ENCODE data around the gene ZNF615.
"Not testable (repeated sequence)": the region's sequence is repeated elsewhere in the genome, so short reads cannot be mapped to it uniquely, and the experiment has no call there.

ZNF615 gene

DNA sequence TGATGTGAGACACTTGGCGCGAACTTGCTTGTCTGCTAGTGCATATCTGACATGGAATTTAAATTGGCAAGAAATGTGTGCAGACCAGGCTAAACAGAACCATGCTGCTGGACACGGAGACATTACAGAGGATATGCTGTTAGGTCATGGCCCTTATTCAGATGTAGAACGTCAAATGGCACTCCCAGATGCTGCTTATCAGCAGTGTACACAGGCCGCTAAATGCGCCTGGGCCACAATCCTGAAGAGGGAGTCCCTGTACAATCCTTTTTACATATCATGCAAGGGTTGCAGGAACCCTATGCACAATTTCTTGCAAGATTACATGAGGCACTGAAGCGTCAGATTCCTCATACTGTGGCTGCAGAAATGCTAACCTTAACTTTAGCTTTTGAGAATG lies 30.7 kb downstream of the ZNF615 start:
- TF ChIP-seq OSR1 (CRISPR knock-in tag; IDR thresholded peaks at IDR 0.05) = no peak
- TF ChIP-seq ZNF70 (CRISPR knock-in tag; IDR thresholded peaks at IDR 0.05) = no peak
- TF ChIP-seq, protein P1, sequence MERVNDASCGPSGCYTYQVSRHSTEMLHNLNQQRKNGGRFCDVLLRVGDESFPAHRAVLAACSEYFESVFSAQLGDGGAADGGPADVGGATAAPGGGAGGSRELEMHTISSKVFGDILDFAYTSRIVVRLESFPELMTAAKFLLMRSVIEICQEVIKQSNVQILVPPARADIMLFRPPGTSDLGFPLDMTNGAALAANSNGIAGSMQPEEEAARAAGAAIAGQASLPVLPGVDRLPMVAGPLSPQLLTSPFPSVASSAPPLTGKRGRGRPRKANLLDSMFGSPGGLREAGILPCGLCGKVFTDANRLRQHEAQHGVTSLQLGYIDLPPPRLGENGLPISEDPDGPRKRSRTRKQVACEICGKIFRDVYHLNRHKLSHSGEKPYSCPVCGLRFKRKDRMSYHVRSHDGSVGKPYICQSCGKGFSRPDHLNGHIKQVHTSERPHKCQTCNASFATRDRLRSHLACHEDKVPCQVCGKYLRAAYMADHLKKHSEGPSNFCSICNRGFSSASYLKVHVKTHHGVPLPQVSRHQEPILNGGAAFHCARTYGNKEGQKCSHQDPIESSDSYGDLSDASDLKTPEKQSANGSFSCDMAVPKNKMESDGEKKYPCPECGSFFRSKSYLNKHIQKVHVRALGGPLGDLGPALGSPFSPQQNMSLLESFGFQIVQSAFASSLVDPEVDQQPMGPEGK (CRISPR knock-in tag; IDR thresholded peaks at IDR 0.05; ENCODE audit: borderline replicate concordance) = no peak
- TF ChIP-seq GLIS3 (CRISPR knock-in tag; IDR thresholded peaks at IDR 0.05) = no peak
- no peak for TF ChIP-seq ZNF8 (CRISPR knock-in tag; IDR thresholded peaks at IDR 0.05)
- no peak for TF ChIP-seq RARB (CRISPR knock-in tag; IDR thresholded peaks at IDR 0.05)
- TF ChIP-seq, protein P2, sequence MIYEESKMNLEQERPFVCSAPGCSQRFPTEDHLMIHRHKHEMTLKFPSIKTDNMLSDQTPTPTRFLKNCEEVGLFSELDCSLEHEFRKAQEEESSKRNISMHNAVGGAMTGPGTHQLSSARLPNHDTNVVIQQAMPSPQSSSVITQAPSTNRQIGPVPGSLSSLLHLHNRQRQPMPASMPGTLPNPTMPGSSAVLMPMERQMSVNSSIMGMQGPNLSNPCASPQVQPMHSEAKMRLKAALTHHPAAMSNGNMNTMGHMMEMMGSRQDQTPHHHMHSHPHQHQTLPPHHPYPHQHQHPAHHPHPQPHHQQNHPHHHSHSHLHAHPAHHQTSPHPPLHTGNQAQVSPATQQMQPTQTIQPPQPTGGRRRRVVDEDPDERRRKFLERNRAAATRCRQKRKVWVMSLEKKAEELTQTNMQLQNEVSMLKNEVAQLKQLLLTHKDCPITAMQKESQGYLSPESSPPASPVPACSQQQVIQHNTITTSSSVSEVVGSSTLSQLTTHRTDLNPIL (CRISPR knock-in tag; IDR thresholded peaks at IDR 0.05; ENCODE audit: low read depth) = no peak
- ATAC-seq = no peak

DNA sequence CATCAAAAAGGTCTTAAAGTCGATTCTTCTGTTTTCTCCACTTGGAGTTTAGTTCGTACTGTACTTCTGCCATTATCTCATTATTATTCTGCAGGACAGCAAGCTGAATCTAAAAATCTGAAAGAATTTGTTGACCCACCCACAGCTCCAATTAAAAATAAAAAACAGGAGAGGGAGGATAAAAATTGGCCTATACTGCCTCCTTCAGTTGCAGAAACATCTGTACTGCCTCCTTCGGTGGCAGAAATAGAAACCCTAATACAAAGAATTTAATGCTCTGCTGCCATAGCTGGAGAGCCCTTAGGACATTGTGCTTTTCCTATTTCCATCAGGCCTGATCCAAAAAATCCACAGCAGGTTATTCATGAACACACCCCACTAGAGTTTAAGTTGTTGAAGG lies 31.2 kb downstream of the ZNF615 start:
- no peak for TF ChIP-seq TOX (CRISPR knock-in tag; IDR thresholded peaks at IDR 0.05; ENCODE audit: borderline replicate concordance)
- no peak for TF ChIP-seq TCF4 (CRISPR knock-in tag; IDR thresholded peaks at IDR 0.05; ENCODE audit: borderline replicate concordance)
- TF ChIP-seq RARB (CRISPR knock-in tag; IDR thresholded peaks at IDR 0.05) = no peak
- TF ChIP-seq, protein P3, sequence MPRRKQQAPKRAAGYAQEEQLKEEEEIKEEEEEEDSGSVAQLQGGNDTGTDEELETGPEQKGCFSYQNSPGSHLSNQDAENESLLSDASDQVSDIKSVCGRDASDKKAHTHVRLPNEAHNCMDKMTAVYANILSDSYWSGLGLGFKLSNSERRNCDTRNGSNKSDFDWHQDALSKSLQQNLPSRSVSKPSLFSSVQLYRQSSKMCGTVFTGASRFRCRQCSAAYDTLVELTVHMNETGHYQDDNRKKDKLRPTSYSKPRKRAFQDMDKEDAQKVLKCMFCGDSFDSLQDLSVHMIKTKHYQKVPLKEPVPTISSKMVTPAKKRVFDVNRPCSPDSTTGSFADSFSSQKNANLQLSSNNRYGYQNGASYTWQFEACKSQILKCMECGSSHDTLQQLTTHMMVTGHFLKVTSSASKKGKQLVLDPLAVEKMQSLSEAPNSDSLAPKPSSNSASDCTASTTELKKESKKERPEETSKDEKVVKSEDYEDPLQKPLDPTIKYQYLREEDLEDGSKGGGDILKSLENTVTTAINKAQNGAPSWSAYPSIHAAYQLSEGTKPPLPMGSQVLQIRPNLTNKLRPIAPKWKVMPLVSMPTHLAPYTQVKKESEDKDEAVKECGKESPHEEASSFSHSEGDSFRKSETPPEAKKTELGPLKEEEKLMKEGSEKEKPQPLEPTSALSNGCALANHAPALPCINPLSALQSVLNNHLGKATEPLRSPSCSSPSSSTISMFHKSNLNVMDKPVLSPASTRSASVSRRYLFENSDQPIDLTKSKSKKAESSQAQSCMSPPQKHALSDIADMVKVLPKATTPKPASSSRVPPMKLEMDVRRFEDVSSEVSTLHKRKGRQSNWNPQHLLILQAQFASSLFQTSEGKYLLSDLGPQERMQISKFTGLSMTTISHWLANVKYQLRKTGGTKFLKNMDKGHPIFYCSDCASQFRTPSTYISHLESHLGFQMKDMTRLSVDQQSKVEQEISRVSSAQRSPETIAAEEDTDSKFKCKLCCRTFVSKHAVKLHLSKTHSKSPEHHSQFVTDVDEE (CRISPR knock-in tag; IDR thresholded peaks at IDR 0.05) = no peak
- TF ChIP-seq CSDC2 (CRISPR knock-in tag; IDR thresholded peaks at IDR 0.05) = no peak
- TF ChIP-seq ZFP3 (CRISPR knock-in tag; IDR thresholded peaks at IDR 0.05) = no peak
- no peak for ATAC-seq

DNA sequence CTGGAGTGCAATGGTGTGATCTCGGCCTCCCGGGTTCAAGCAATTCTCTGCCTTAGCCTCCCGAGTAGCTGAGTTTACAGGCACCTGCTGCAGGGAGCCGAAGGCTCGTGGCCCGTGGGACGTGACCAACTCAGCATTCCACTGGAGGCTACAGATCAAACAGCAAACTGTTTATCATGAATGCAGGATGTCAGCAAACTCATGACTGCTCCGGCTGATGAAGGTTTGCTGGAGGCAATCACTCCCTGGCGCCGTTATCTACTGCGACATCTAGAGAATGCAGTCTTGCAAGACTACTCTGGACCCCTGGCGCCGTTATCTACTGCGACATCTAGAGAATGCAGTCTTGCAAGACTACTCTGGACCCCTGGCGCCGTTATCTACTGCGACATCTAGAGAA lies 32.2 kb downstream of the ZNF615 start:
- not testable (repeated sequence) for ATAC-seq

DNA sequence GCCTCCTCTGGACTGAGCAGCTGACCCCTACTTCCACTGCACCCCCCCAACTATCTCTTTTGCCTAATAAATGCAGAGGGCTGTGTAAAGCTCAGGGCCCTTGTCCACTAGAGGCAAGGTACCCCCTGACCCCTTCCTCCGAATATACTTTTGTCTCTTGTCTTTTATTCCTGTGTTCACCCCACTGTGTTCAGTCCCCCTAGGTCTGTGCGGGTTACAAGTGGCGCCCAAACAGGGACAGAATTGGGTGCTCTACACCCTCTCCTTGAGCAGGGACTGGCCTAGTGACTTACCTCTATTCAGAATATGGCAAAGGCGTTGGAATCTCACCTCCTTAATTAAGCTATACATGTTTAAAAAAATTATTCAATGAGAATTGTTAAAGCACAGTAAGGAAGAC lies 36.4 kb downstream of the ZNF615 start:
- TF ChIP-seq, protein P4, sequence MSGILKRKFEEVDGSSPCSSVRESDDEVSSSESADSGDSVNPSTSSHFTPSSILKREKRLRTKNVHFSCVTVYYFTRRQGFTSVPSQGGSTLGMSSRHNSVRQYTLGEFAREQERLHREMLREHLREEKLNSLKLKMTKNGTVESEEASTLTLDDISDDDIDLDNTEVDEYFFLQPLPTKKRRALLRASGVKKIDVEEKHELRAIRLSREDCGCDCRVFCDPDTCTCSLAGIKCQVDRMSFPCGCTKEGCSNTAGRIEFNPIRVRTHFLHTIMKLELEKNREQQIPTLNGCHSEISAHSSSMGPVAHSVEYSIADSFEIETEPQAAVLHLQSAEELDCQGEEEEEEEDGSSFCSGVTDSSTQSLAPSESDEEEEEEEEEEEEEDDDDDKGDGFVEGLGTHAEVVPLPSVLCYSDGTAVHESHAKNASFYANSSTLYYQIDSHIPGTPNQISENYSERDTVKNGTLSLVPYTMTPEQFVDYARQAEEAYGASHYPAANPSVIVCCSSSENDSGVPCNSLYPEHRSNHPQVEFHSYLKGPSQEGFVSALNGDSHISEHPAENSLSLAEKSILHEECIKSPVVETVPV (CRISPR knock-in tag; IDR thresholded peaks at IDR 0.05) = no peak
- TF ChIP-seq ARNTL (CRISPR knock-in tag; IDR thresholded peaks at IDR 0.05; ENCODE audit: borderline replicate concordance, low read depth) (no peak), BACH2 (CRISPR knock-in tag; IDR thresholded peaks at IDR 0.05; ENCODE audit: borderline replicate concordance) (no peak)
- TF ChIP-seq, protein P1 (CRISPR knock-in tag; IDR thresholded peaks at IDR 0.05; ENCODE audit: borderline replicate concordance) = no peak
- no peak for ATAC-seq

DNA sequence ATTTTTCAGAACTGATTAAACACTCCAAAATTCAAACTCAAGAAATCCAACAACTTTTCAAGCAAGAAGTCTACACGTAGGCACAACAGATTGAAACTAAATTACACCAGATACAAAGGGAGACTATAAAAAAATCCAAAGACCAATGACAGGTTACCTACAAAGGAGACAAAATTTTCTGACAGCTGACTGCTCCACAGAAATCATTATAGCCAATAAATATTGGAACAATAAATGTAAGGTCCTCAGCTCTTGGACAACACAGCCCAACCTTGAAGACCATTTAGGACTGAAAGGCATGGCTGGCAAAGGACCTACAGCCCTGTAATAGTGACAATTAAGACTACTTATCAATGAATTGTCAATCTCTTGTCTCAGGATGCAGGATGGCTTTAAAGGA lies 37.3 kb downstream of the ZNF615 start:
- ATAC-seq = no peak
- TF ChIP-seq OSR1 (CRISPR knock-in tag; IDR thresholded peaks at IDR 0.05) (no peak), TOX (CRISPR knock-in tag; IDR thresholded peaks at IDR 0.05; ENCODE audit: borderline replicate concordance) (no peak), ARNTL (CRISPR knock-in tag; IDR thresholded peaks at IDR 0.05; ENCODE audit: borderline replicate concordance, low read depth) (no peak), SNAI2 (CRISPR knock-in tag; IDR thresholded peaks at IDR 0.05) (no peak), ZNF70 (CRISPR knock-in tag; IDR thresholded peaks at IDR 0.05) (no peak), ISL1 (CRISPR knock-in tag; IDR thresholded peaks at IDR 0.05) (no peak), ZFP30 (CRISPR knock-in tag; IDR thresholded peaks at IDR 0.05) (no peak), GLIS3 (CRISPR knock-in tag; IDR thresholded peaks at IDR 0.05) (no peak), PPARA (CRISPR knock-in tag; IDR thresholded peaks at IDR 0.05; ENCODE audit: borderline replicate concordance) (no peak), ZNF565 (CRISPR knock-in tag; conservative IDR thresholded peaks at IDR 0.05; ENCODE audit: low read depth) (no peak)
- TF ChIP-seq, protein P4 (CRISPR knock-in tag; IDR thresholded peaks at IDR 0.05) = no peak
- TF ChIP-seq, protein P1 (CRISPR knock-in tag; IDR thresholded peaks at IDR 0.05; ENCODE audit: borderline replicate concordance) = no peak
